BJ (cell line): ENCODE data around the gene JOSD1. TPM values are rescaled to one million over a fixed set of nuclear protein-coding genes. Genes with fewer than 3 reads are reported as not detected.

ENCODE experiments used
- CTCF ChIA-PET: fragments of 350-600 bp; formaldehyde crosslinking; extraction: SDS; loops from one replicate; lab custom pipeline; 2021; ENCODE audit warnings: antibody characterized with exemption, inconsistent platforms; lab: Yijun Ruan, JAX
- POLR2A ChIA-PET: fragments of 300-600 bp; sonication (Branson Sonifier 250); formaldehyde crosslinking; extraction: SDS; loops from one replicate; lab custom pipeline; 2021; ENCODE audit warnings: antibody characterized with exemption; lab: Charles Lee
- DNase-seq: peaks from one replicate; pipeline ENCODE4 v3.0.0-alpha.2; 2011; ENCODE audit warnings: low read depth
- H3K27me3 ChIP-seq: 2 replicates; pipeline ENCODE4 v1.6.0; 2011; ENCODE audit warnings: low read length; ENCODE audit not compliant: control insufficient read depth, insufficient read depth
- H3K36me3 ChIP-seq: 2 replicates; pipeline ENCODE4 v1.5.1; 2011; ENCODE audit warnings: low read length; ENCODE audit not compliant: control insufficient read depth, insufficient read depth
- H3K4me3 ChIP-seq: 2 replicates; pipeline ENCODE4 v1.5.1; 2011; ENCODE audit warnings: low read depth, mild to moderate bottlenecking, control low read depth, low read length
- polyA plus RNA-seq: library from polyadenylated mRNA; depleted of rRNA; stranded (reverse); fragments of >200 nt; gene quantifications from 2 replicates; pipeline ENCODE4 v1.2.3, GENCODE V29; 2011
- TF ChIP-seq, protein P1 (sequence below): IDR thresholded peaks from 2 replicates; pipeline ENCODE4 v1.5.1; 2011; ENCODE audit warnings: low read depth, mild to moderate bottlenecking, control low read depth, inconsistent platforms, low read length, moderate library complexity; ENCODE audit not compliant: insufficient read depth

JOSD1 gene
- polyA plus RNA-seq, 1 experiment, result 43.6 TPM

DNA sequence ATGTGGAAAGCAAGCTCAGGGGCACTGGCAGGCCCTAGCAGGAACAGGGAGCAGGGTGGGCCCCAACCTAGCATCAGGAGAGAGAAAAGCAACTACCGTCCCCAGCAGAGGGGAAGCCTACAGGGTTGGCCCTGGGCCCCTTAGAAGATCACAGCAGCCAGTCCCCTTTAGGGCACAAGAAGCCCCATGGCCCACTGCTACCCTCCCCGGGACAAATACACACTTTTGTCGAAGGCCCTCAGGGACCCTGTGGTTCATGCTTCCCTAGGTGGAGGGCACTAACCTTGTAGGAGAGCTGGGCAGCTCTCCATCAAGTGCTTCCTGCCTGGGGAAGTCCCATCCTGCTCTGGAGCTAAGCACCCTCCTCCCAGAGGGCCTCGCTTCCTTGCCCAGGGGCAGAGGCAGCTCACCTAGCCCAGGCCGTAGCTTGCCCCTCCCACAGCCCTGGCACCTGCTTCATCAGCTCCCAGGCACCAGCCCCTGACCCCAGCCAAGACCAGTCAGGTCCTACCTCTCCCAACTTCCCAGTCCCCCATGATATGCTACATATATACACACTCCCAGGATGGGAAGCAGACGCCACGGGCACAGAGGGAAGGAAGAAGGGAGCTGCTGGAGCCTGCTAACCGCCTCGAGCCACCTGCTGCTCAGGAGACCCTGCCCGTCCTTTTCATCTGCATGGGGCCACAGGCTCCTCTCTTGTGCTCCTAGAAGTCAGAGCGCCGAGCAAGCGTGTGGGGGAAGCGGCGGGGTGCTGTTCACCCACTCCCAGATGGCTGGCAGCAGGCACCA lies 34.9 kb upstream of the JOSD1 start:
- DNase-seq, result no peak
- ChIA-PET CTCF (interaction anchor here (0.8 to 4.7 kb wide), 4 partner anchors 11 to 18 kb away, joined by 5 to 29 read pairs (median 12); no protein-coding TSS in a partner anchor), POLR2A (no interaction called here)
- TF ChIP-seq, protein P1, sequence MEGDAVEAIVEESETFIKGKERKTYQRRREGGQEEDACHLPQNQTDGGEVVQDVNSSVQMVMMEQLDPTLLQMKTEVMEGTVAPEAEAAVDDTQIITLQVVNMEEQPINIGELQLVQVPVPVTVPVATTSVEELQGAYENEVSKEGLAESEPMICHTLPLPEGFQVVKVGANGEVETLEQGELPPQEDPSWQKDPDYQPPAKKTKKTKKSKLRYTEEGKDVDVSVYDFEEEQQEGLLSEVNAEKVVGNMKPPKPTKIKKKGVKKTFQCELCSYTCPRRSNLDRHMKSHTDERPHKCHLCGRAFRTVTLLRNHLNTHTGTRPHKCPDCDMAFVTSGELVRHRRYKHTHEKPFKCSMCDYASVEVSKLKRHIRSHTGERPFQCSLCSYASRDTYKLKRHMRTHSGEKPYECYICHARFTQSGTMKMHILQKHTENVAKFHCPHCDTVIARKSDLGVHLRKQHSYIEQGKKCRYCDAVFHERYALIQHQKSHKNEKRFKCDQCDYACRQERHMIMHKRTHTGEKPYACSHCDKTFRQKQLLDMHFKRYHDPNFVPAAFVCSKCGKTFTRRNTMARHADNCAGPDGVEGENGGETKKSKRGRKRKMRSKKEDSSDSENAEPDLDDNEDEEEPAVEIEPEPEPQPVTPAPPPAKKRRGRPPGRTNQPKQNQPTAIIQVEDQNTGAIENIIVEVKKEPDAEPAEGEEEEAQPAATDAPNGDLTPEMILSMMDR, result no peak
- Histone ChIP-seq H3K4me3 (no peak overlapping the region), H3K36me3 (peaks cover 48% of the 10 kb centered on the region), H3K27me3 (no peaks in the 10 kb centered on the region)

DNA sequence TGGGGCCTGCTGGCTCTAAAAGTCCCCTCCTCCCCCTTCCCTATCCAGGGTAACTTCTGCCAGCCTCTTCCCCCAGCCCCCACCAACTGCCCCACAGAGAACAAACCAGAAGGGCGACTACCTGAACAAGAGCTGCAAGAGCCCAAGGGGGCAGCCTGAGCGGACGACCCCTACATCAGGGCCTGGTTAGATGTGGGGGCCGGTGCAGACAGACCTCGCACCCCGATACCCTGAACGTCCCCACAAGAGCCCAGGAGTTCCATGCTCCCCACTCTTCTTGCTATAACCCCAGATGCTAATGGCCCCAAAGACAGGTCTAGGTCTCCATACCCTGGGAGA lies 34.4 kb upstream of the JOSD1 start:
- ChIA-PET POLR2A (no interaction called here), CTCF (interaction anchor here (0.8 to 4.7 kb wide), 4 partner anchors 10 to 17 kb away, joined by 5 to 29 read pairs (median 12); no protein-coding TSS in a partner anchor)
- TF ChIP-seq, protein P1, result no peak
- DNase-seq, result no peak
- H3K36me3 ChIP-seq, result peaks cover 49% of the 10 kb centered on the region
- no peaks in the 10 kb centered on the region for H3K27me3 ChIP-seq
- H3K4me3 ChIP-seq, result no peak overlapping the region

- Histone ChIP-seq H3K27me3 (no peaks in the 10 kb centered on the region), H3K36me3 (peaks cover 52% of the 10 kb centered on the region), H3K4me3 (no peak overlapping the region)
- CTCF ChIA-PET, result interaction anchor here (0.8 to 4.7 kb wide), 10 partner anchors 8 to 35 kb away, joined by 3 to 29 read pairs (median 8); no protein-coding TSS in a partner anchor
- TF ChIP-seq, protein P1, result no peak
- no peak for DNase-seq
- POLR2A ChIA-PET, result no interaction called here
Measured at GRCh38 chr22:38734421-38735100, 33.8 kb upstream of the JOSD1 start.

- CTCF ChIA-PET, result interaction anchor here (0.9 to 4.7 kb wide), 11 partner anchors 9 to 60 kb away, joined by 3 to 29 read pairs (median 7); no protein-coding TSS in a partner anchor
- Histone ChIP-seq H3K4me3 (no peak overlapping the region), H3K36me3 (peaks cover 55% of the 10 kb centered on the region), H3K27me3 (no peaks in the 10 kb centered on the region)
- POLR2A ChIA-PET, result no interaction called here
- no peak for DNase-seq
- TF ChIP-seq, protein P1, result no peak
Measured at GRCh38 chr22:38733724-38734381, 33.1 kb upstream of the JOSD1 start.

GRCh38 chr22:38733329-38733723 lies 32.6 kb upstream of the JOSD1 start:
- H3K4me3 ChIP-seq, result no peak overlapping the region
- DNase-seq, result no peak
- peaks cover 52% of the 10 kb centered on the region for H3K36me3 ChIP-seq
- POLR2A ChIA-PET, result no interaction called here
- H3K27me3 ChIP-seq, result no peaks in the 10 kb centered on the region
- CTCF ChIA-PET, result interaction anchor here (0.6 to 4.7 kb wide), 14 partner anchors 8 to 493 kb away, joined by 3 to 29 read pairs (median 6); no protein-coding TSS in a partner anchor
- TF ChIP-seq, protein P1, result peak; percentile 77
